MM.1S (cell line): ENCODE data around the gene NPS.

Experiments used
- DNase-seq: peaks from one replicate; pipeline ENCODE4 v3.0.0-alpha.2; 2015
- H2AFZ ChIP-seq: fragments of 300-600 bp; sonication (generic); 2 replicates; pipeline ENCODE4 v1.6.0; 2016; ENCODE audit warnings: antibody characterized with exemption, low read length
- H3F3A ChIP-seq: fragments of 300-600 bp; sonication (generic); 2 replicates; pipeline ENCODE4 v1.6.1; 2016; ENCODE audit warnings: mild to moderate bottlenecking, antibody characterized with exemption, low read length, moderate library complexity, mixed read lengths; ENCODE audit not compliant: insufficient read depth
- H3K27ac ChIP-seq: fragments of 300-600 bp; sonication (generic); 2 replicates; pipeline ENCODE4 v1.5.1; 2016; ENCODE audit warnings: mild to moderate bottlenecking, low read length
- H3K27me3 ChIP-seq: fragments of 300-600 bp; sonication (generic); replicated peaks from 2 replicates; pipeline ENCODE4 v1.6.0; 2016; ENCODE audit warnings: low read length; ENCODE audit not compliant: insufficient read depth
- H3K36me3 ChIP-seq: fragments of 300-600 bp; sonication (generic); replicated peaks from 2 replicates; pipeline ENCODE4 v1.6.1; 2016; ENCODE audit warnings: mild to moderate bottlenecking, low read length, mixed read lengths; ENCODE audit not compliant: insufficient read depth
- H3K4me1 ChIP-seq: fragments of 300-600 bp; sonication (generic); 2 replicates; pipeline ENCODE4 v1.6.1; 2016; ENCODE audit warnings: low read length, mixed read lengths
- H3K4me2 ChIP-seq: fragments of 300-600 bp; sonication (generic); 2 replicates; pipeline ENCODE4 v1.6.0; 2016; ENCODE audit warnings: low read depth, low read length
- H3K4me3 ChIP-seq: fragments of 300-600 bp; sonication (generic); 2 replicates; pipeline ENCODE4 v1.5.1; 2016; ENCODE audit warnings: low read length, mixed read lengths
- H3K79me2 ChIP-seq: fragments of 300-600 bp; sonication (generic); 2 replicates; pipeline ENCODE4 v1.6.1; 2016; ENCODE audit warnings: mixed run types, low read length, mixed read lengths
- H3K9ac ChIP-seq: fragments of 300-600 bp; sonication (generic); 2 replicates; pipeline ENCODE4 v1.6.1; 2016; ENCODE audit warnings: low read length, mixed read lengths
- H3K9me2 ChIP-seq: fragments of 300-600 bp; sonication (generic); replicated peaks from 2 replicates; pipeline ENCODE4 v1.6.1; 2016; ENCODE audit warnings: mild to moderate bottlenecking, low read length, mixed read lengths; ENCODE audit not compliant: insufficient read depth
- H3K9me3 ChIP-seq: fragments of 300-600 bp; sonication (generic); replicated peaks from 2 replicates; pipeline ENCODE4 v1.6.1; 2016; ENCODE audit warnings: mild to moderate bottlenecking, low read length, mixed read lengths; ENCODE audit not compliant: insufficient read depth
- H4K20me1 ChIP-seq: fragments of 300-600 bp; sonication (generic); 2 replicates; pipeline ENCODE4 v1.6.1; 2016; ENCODE audit warnings: mild to moderate bottlenecking, low read length, moderate library complexity, mixed read lengths; ENCODE audit not compliant: insufficient read depth
- CTCF ChIP-seq: fragments of 300-600 bp; sonication (generic); IDR thresholded peaks from 2 replicates; pipeline ENCODE4 v1.5.1; 2016; ENCODE audit warnings: antibody characterized with exemption, low read length, mixed read lengths
- EZH2 ChIP-seq: fragments of 300-600 bp; sonication (generic); optimal IDR thresholded peaks from 2 replicates; pipeline ENCODE3; 2017; ENCODE audit warnings: low read depth, mild to moderate bottlenecking, antibody characterized with exemption, low read length, mixed read lengths
- EZH2phosphoT487 ChIP-seq: fragments of 300-600 bp; sonication (generic); IDR thresholded peaks from 2 replicates; pipeline ENCODE4 v1.6.1; 2018; ENCODE audit warnings: antibody characterized with exemption, low read length

NPS gene

DNA sequence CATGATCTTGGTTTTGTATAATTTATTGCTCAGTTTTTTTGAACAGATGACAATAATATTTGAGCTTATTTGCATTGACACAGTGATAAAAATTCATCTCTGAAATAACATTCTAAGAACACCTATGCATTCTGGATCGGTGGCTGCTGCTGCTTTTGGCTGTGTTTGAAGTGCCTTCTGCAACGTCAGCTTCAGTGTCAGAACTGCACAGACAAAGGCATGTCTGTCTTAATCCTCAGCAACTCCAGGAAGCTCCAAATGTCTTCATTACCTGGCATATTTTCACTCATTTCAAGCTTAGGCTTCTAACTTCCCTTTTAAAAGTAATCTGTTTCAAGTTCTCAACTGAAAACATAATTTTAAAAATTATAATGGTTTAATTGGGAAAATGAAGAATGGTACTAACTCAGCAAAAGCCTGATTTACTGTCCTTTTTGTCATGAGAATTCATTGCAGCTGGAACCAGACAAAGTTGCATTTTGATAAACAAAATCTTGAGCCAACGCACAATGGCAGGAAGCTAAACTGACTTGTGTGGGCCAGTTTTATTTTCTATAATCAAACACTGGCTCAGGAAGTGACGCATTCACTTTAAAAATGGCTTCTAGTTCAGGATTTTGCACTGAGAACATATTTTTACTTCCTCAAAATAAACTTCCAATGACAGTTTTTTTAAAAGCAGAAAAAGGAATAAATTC is 38.7 kb downstream of the NPS start:
- H3K36me3 ChIP-seq, result no peaks in the 10 kb centered on the region
- no peak overlapping the region for H2AFZ ChIP-seq
- H3K9ac ChIP-seq, result no peak overlapping the region
- H3K79me2 ChIP-seq, result no peaks in the 10 kb centered on the region
- H3K4me1 ChIP-seq, result no peaks in the 10 kb centered on the region
- H3K4me2 ChIP-seq, result no peak overlapping the region
- TF ChIP-seq EZH2phosphoT487 (no peak), CTCF (no peak), EZH2 (no peak)
- H3K9me3 ChIP-seq, result no peaks in the 10 kb centered on the region
- H3K27me3 ChIP-seq, result 0 out of 2 replicates have a peak, but pooled peaks cover 3% of the 10 kb centered on the region
- no peak overlapping the region for H3K27ac ChIP-seq
- no peaks in the 10 kb centered on the region for H3K9me2 ChIP-seq
- H4K20me1 ChIP-seq, result no peaks in the 10 kb centered on the region
- DNase-seq, result no peak
- H3F3A ChIP-seq, result no peaks in the 10 kb centered on the region
- H3K4me3 ChIP-seq, result no peak overlapping the region

DNA sequence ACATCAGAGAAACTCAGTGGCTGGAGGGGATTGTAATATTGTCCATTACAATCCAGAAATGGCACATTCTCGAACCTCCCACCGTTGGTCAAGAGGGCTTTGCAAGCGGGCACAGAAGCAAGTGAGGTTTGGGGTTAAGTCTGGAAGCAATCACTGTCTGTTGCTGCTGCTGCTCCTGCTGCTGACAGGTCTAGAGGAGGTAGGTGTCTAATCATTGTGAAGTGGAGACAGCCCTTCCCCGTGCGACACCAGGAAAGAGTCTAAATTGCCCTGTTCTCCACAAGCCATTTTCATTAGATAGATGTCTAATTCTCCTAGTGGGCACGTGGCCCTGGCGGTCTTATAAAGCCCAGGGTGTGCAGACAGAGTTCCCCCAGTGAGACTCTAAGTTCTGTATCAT is 43.5 kb downstream of the NPS start:
- Histone ChIP-seq H3K27ac (no peak overlapping the region), H3K9ac (no peak overlapping the region), H4K20me1 (no peaks in the 10 kb centered on the region), H3K79me2 (no peaks in the 10 kb centered on the region), H3K4me1 (no peaks in the 10 kb centered on the region), H3K9me3 (no peaks in the 10 kb centered on the region), H3K9me2 (no peaks in the 10 kb centered on the region), H3K4me3 (no peak overlapping the region), H3K27me3 (0 out of 2 replicates have a peak, but pooled peaks cover 4% of the 10 kb centered on the region), H3F3A (no peaks in the 10 kb centered on the region), H3K36me3 (no peaks in the 10 kb centered on the region), H2AFZ (no peak overlapping the region), H3K4me2 (no peak overlapping the region)
- DNase-seq, result no peak
- no peak for TF ChIP-seq CTCF
- no peak for TF ChIP-seq EZH2phosphoT487
- no peak for TF ChIP-seq EZH2

DNA sequence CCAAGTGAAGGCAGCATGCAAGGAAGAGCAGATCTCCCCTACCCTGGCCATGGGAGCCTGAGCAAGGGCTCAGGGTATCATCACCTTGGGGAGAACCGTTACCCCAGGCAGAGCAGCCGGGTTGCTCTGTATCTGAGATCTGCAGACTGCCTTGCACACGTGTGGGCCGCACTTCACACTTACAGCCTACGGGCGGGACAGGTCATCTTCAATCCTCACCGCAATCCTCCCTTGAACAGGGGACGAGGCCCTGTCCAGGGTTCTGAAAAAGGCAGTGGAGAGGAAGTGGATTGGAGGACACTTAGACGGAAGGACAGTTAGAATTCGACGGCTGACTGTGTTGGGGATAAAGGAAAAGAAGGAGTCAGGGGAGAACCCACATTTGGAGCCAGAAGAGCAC is 51.4 kb downstream of the NPS start:
- no peaks in the 10 kb centered on the region for H3K27me3 ChIP-seq
- no peak overlapping the region for H3K9ac ChIP-seq
- no peaks in the 10 kb centered on the region for H4K20me1 ChIP-seq
- no peaks in the 10 kb centered on the region for H3F3A ChIP-seq
- no peak overlapping the region for H3K27ac ChIP-seq
- no peaks in the 10 kb centered on the region for H3K9me3 ChIP-seq
- no peak for TF ChIP-seq EZH2phosphoT487
- no peak for TF ChIP-seq CTCF
- no peak for TF ChIP-seq EZH2
- no peak overlapping the region for H3K4me2 ChIP-seq
- no peak for DNase-seq
- no peaks in the 10 kb centered on the region for H3K36me3 ChIP-seq
- no peaks in the 10 kb centered on the region for H3K79me2 ChIP-seq
- H2AFZ ChIP-seq, result no peak overlapping the region
- no peaks in the 10 kb centered on the region for H3K4me1 ChIP-seq
- no peak overlapping the region for H3K4me3 ChIP-seq
- no peaks in the 10 kb centered on the region for H3K9me2 ChIP-seq
